GM10248 (cell line): Measurements from ENCODE around the gene FAM171A1.

Experiments used
- CTCF ChIA-PET: fragments of 300-600 bp; sonication (Branson Sonifier 250); formaldehyde crosslinking; extraction: SDS; loops from one replicate; lab custom pipeline; 2021; ENCODE audit warnings: antibody characterized with exemption; lab: Yijun Ruan, JAX
- POLR2A ChIA-PET: fragments of 350-650 bp; sonication (Branson Sonifier 250); formaldehyde crosslinking; extraction: SDS; loops from one replicate; lab custom pipeline; 2020; ENCODE audit warnings: antibody characterized with exemption; lab: Yijun Ruan, JAX
- DNase-seq: peaks from one replicate; pipeline ENCODE4 v3.0.0; 2012; ENCODE audit errors: extremely low spot score
- CTCF ChIP-seq: IDR thresholded peaks from 2 replicates; pipeline ENCODE4 v1.5.1; 2012; ENCODE audit warnings: mild to moderate bottlenecking, low read depth; ENCODE audit errors: extremely low read depth, missing control alignments, control extremely low read depth

The FAM171A1 gene

GRCh38 chr10:15182540-15183207 lies 188.4 kb downstream of the FAM171A1 start:
- ChIA-PET POLR2A (no interaction called here), CTCF (interaction anchor here (1.1 kb wide), 1 partner anchor 10 kb away, joined by 3 read pairs; no protein-coding TSS in a partner anchor)
- no peak for TF ChIP-seq CTCF
- DNase-seq: no peak

GRCh38 chr10:15181576-15182156 lies 189.4 kb downstream of the FAM171A1 start:
- ChIA-PET CTCF (interaction anchor here (0.8 to 1.3 kb wide), 3 partner anchors 8 to 37 kb away, joined by 3 read pairs; no protein-coding TSS in a partner anchor), POLR2A (no interaction called here)
- no peak for TF ChIP-seq CTCF
- DNase-seq: no peak

- CTCF ChIA-PET: interaction anchor here (0.9 to 1.3 kb wide), 2 partner anchors 9 to 30 kb away, joined by 3 read pairs; no protein-coding TSS in a partner anchor
- POLR2A ChIA-PET: no interaction called here
- no peak for TF ChIP-seq CTCF
- DNase-seq: no peak
Measured at GRCh38 chr10:15180736-15181135, 190.4 kb downstream of the FAM171A1 start.

- ChIA-PET POLR2A (no interaction called here), CTCF (interaction anchor here (0.9 kb wide), 1 partner anchor 33 kb away, joined by 3 read pairs; no protein-coding TSS in a partner anchor)
- no peak for DNase-seq
- no peak for TF ChIP-seq CTCF
Measured at GRCh38 chr10:15176269-15176668, 194.8 kb downstream of the FAM171A1 start.

GRCh38 chr10:15175587-15175986 lies 195.5 kb downstream of the FAM171A1 start:
- POLR2A ChIA-PET: no interaction called here
- CTCF ChIA-PET: no interaction called here
- DNase-seq: no peak
- no peak for TF ChIP-seq CTCF

GRCh38 chr10:15172306-15172840 lies 198.7 kb downstream of the FAM171A1 start:
- DNase-seq: no peak
- CTCF ChIA-PET: interaction anchor here (1.4 kb wide), 1 partner anchor 38 kb away, joined by 3 read pairs; no protein-coding TSS in a partner anchor
- POLR2A ChIA-PET: no interaction called here
- no peak for TF ChIP-seq CTCF
